GM12878 (cell line): ENCODE measurements around the gene GOLGA2. TPM values are rescaled to one million over a fixed set of nuclear protein-coding genes. Genes with fewer than 3 reads are reported as not detected.

ENCODE experiments used
- ATAC-seq: fragments of 200-7000 bp; cut with Tn5 transposase; 3 replicates; pipeline ENCODE4 v1.9.1; 2020; ENCODE audit warnings: mild to moderate bottlenecking, moderate library complexity
- BruUV-seq: library from RNA; stranded (reverse); fragments of 400-500 nt; replicated peaks from 2 replicates; lab custom pipeline; 2021; lab: Mats Ljungman, UMichigan
- CTCF ChIA-PET: fragments of 300-600 bp; sonication (Branson Sonifier 250); formaldehyde crosslinking; extraction: SDS; loops from one replicate; lab custom pipeline; 2021; ENCODE audit warnings: inconsistent platforms; lab: Yijun Ruan, JAX
- POLR2A ChIA-PET: fragments of 350-600 bp; formaldehyde crosslinking; extraction: SDS; loops from one replicate; lab custom pipeline; 2021; ENCODE audit warnings: inconsistent platforms; lab: Charles Lee
- RAD21 ChIA-PET: fragments of 300-600 bp; sonication (Branson Sonifier 250); formaldehyde crosslinking; loops from one replicate; lab custom pipeline; 2023; ENCODE audit warnings: antibody characterized with exemption; ENCODE audit not compliant: unreplicated experiment; lab: Charles Lee
- SMC1A ChIA-PET: fragments of 300-600 bp; sonication (Branson Sonifier 250); formaldehyde crosslinking; loops from one replicate; lab custom pipeline; 2023; ENCODE audit not compliant: unreplicated experiment, uncharacterized antibody; lab: Charles Lee
- DNase-seq: peaks from one replicate; pipeline ENCODE4 v3.0.0-alpha.2; 2011; ENCODE audit warnings: low read depth, low spot score
- FAIRE-seq: peaks from 3 replicates; lab custom pipeline; 2011; peaks lifted over from hg19 to GRCh38; lab: Jason Lieb, UNC
- H2AFZ ChIP-seq: 2 replicates; pipeline ENCODE4 v1.6.0; 2011; ENCODE audit warnings: low read depth, low read length, control low read depth; ENCODE audit not compliant: control insufficient read depth
- H3K27ac ChIP-seq: 2 replicates; pipeline ENCODE4 v1.5.1; 2011; ENCODE audit warnings: control low read depth; ENCODE audit not compliant: control insufficient read depth, insufficient read depth
- H3K27me3 ChIP-seq, 2 experiments: replicated peaks in 1 of 2; 2 replicates each; pipeline versions ENCODE4 v1.6.0 to v1.6.1; 2011; ENCODE audit warnings: low read length in 1 of 2; ENCODE audit not compliant: control insufficient read depth in 2 of 2, insufficient read depth in 2 of 2
- H3K36me3 ChIP-seq, 2 experiments: 2 replicates each; pipeline ENCODE4 v1.5.1; 2011; ENCODE audit warnings: low read length in 1 of 2; ENCODE audit not compliant: control insufficient read depth in 2 of 2, insufficient read depth in 2 of 2
- H3K4me1 ChIP-seq: 2 replicates; pipeline ENCODE4 v1.6.1; 2011; ENCODE audit warnings: mild to moderate bottlenecking, low read length, moderate library complexity, mixed read lengths; ENCODE audit not compliant: control insufficient read depth, insufficient read depth
- H3K4me2 ChIP-seq: 2 replicates; pipeline ENCODE4 v1.6.0; 2011; ENCODE audit warnings: control low read depth; ENCODE audit not compliant: control insufficient read depth, insufficient read depth
- H3K4me3 ChIP-seq: fragments of 200-600 bp; sonication (generic); 2 replicates; pipeline ENCODE4 v1.5.1; 2016
- H3K79me2 ChIP-seq: 2 replicates; pipeline ENCODE4 v1.6.0; 2011; ENCODE audit warnings: low read length; ENCODE audit not compliant: control insufficient read depth, insufficient read depth
- H3K9ac ChIP-seq: 2 replicates; pipeline ENCODE4 v1.8.0; 2011; ENCODE audit warnings: low read length, control low read depth, mixed read lengths; ENCODE audit not compliant: control insufficient read depth, insufficient read depth
- H3K9me3 ChIP-seq: replicated peaks from 3 replicates; pipeline ENCODE4 v1.5.1; 2011; ENCODE audit warnings: mild to moderate bottlenecking, low read length; ENCODE audit not compliant: control insufficient read depth, insufficient read depth
- H4K20me1 ChIP-seq: 2 replicates; pipeline ENCODE4 v1.6.0; 2011; ENCODE audit not compliant: control insufficient read depth, insufficient read depth
- ATF7 ChIP-seq: fragments of 450-650 bp; IDR thresholded peaks from 2 replicates; pipeline ENCODE4 v1.6.1; 2016; ENCODE audit warnings: low read depth, mild to moderate bottlenecking
- BACH1 ChIP-seq: fragments of 450-650 bp; IDR thresholded peaks from 2 replicates; pipeline ENCODE4 v1.6.1; 2017; ENCODE audit warnings: mild to moderate bottlenecking, borderline replicate concordance
- EP300 ChIP-seq, 2 experiments: fragments of 150-350 bp in 1 of 2; IDR thresholded peaks; 2 replicates each; pipeline ENCODE4 v1.6.1; 2011 to 2012; ENCODE audit warnings: low read depth in 2 of 2, low read length in 2 of 2, borderline replicate concordance in 1 of 2, improper control_type of control experiment in 1 of 2, inconsistent platforms in 1 of 2; ENCODE audit not compliant: control insufficient read depth in 1 of 2
- FOXM1 ChIP-seq: IDR thresholded peaks from 2 replicates; pipeline ENCODE4 v1.6.1; 2012; ENCODE audit warnings: low read depth, mild to moderate bottlenecking, inconsistent platforms, low read length, moderate library complexity
- GATAD2B ChIP-seq: fragments of 450-650 bp; conservative IDR thresholded peaks from 2 replicates; pipeline ENCODE4 v1.6.1; 2017; ENCODE audit warnings: low read depth, mild to moderate bottlenecking, moderate library complexity
- HDAC2 ChIP-seq: fragments of 200-600 bp; sonication (generic); IDR thresholded peaks from 2 replicates; pipeline ENCODE4 v1.6.1; 2017
- MEF2A ChIP-seq: IDR thresholded peaks from 2 replicates; pipeline ENCODE4 v1.6.1; 2011; ENCODE audit warnings: low read depth, mild to moderate bottlenecking, low read length, moderate library complexity; ENCODE audit not compliant: insufficient read depth
- MXI1 ChIP-seq: fragments of 150-350 bp; IDR thresholded peaks from 2 replicates; pipeline ENCODE4 v1.6.1; 2011; ENCODE audit warnings: low read depth, mild to moderate bottlenecking, inconsistent platforms, low read length, improper control_type of control experiment
- MYB ChIP-seq: fragments of 150-350 bp; IDR thresholded peaks from 2 replicates; pipeline ENCODE4 v1.6.1; 2014; ENCODE audit warnings: mild to moderate bottlenecking, low read depth, low read length, borderline replicate concordance
- NBN ChIP-seq: fragments of 450-650 bp; IDR thresholded peaks from 2 replicates; pipeline ENCODE4 v1.6.1; 2016
- PAX5 ChIP-seq: IDR thresholded peaks from 2 replicates; pipeline ENCODE4 v1.6.1; 2011; ENCODE audit warnings: low read depth, low read length, borderline replicate concordance
- ZNF217 ChIP-seq: fragments of 450-650 bp; IDR thresholded peaks from 2 replicates; pipeline ENCODE4 v1.6.1; 2017; ENCODE audit warnings: antibody characterized with exemption, mild to moderate bottlenecking
- WGBS: methylation state at CpG from one replicate; pipeline ENCODE4 v1.1.6; 2016; ENCODE audit warnings: low lambda C conversion rate; ENCODE audit not compliant: insufficient replicate concordance, insufficient coverage; ENCODE audit errors: missing lambda C conversion rate; 5-methylcytosine and 5-hydroxymethylcytosine counted together
- in situ Hi-C: fragments of 300-500 bp; cut with MboI; formaldehyde crosslinking; loops from 9 replicates; pipeline ENCODE4 v1.14.3; 2018; ENCODE audit warnings: mixed read lengths
- intact Hi-C: fragments of 100-400 bp; cut with micrococcal nuclease; formaldehyde crosslinking; loops from one replicate; pipeline ENCODE4 v1.14.2; 2022; ENCODE audit not compliant: unreplicated experiment
- polyA plus RNA-seq, 11 experiments: library from polyadenylated mRNA; depleted of rRNA in 4 of 11; unstranded in 6 of 11; stranded (reverse) in 5 of 11; fragments of >200 nt; fragmentation: Nextera tagmentation in 4 of 11; fragmentation: Illumina TruSeq in 1 of 11; extraction: Ambion mirVana in 4 of 11; extraction: Trizol in 1 of 11; gene quantifications; 1 replicate in 1 of 11; 2 replicates in 10 of 11; pipeline versions ENCODE4 v1.2.1 to v1.2.3, GENCODE V29; 2011 to 2016; ENCODE audit warnings: inconsistent platforms in 2 of 11, missing spikeins in 2 of 11, low read depth in 1 of 11
- total RNA-seq, 4 experiments: library from RNA; depleted of rRNA in 3 of 4; stranded (reverse); fragments of >200 nt in 3 of 4; fragmentation: Illumina TruSeq in 1 of 4; extraction: Trizol in 1 of 4; gene quantifications; 2 replicates each; pipeline versions ENCODE4 v1.2.1 to v1.2.3, GENCODE V29; 2013 to 2021
- TF ChIP-seq, protein P1 (sequence below): IDR thresholded peaks from 2 replicates; pipeline ENCODE4 v1.6.1; 2011; ENCODE audit warnings: borderline replicate concordance, low read depth, mild to moderate bottlenecking, moderate library complexity, low read length; ENCODE audit not compliant: insufficient read depth, poor library complexity, severe bottlenecking
- TF ChIP-seq, protein P2 (sequence below): fragments of 450-650 bp; IDR thresholded peaks from 2 replicates; pipeline ENCODE4 v1.6.1; 2017; ENCODE audit warnings: low read depth, mild to moderate bottlenecking, moderate library complexity

GOLGA2 gene
- total and polyA plus RNA-seq, 10 of the 15 experiments (the other 5 are each of a cell fraction or from before 2014, with no cell fraction given): 5.9 to 32.6 (median 19.7) TPM

DNA sequence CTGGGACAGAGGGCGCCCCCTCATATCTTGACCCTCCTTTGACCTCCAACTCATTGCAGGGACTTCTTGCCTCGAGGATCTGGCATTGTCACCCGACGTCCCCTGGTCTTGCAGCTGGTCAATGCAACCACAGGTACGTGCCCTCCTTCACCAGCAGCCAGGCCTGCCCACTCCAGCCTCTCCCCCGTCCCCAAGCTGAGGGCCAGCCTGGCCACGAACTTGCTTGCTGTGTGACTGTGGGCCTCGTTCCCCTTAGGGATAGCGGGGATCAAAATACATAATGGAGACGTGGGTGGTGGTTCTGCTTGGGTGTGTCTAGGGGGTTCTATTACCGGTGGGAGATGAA, 57.7 kb downstream of the GOLGA2 start (continued):
- TF ChIP-seq EP300 (IDR thresholded peaks at IDR 0.05; ENCODE audit: borderline replicate concordance in 1 of 2, control insufficient read depth in 1 of 2, low read depth in 2 of 2, low read length in 2 of 2) (no peak), FOXM1 (no peak), BACH1 (no peak), ATF7 (no peak), HDAC2 (no peak), NBN (no peak), MXI1 (no peak)
- TF ChIP-seq, protein P1, sequence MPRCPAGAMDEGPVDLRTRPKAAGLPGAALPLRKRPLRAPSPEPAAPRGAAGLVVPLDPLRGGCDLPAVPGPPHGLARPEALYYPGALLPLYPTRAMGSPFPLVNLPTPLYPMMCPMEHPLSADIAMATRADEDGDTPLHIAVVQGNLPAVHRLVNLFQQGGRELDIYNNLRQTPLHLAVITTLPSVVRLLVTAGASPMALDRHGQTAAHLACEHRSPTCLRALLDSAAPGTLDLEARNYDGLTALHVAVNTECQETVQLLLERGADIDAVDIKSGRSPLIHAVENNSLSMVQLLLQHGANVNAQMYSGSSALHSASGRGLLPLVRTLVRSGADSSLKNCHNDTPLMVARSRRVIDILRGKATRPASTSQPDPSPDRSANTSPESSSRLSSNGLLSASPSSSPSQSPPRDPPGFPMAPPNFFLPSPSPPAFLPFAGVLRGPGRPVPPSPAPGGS: no peak

DNA sequence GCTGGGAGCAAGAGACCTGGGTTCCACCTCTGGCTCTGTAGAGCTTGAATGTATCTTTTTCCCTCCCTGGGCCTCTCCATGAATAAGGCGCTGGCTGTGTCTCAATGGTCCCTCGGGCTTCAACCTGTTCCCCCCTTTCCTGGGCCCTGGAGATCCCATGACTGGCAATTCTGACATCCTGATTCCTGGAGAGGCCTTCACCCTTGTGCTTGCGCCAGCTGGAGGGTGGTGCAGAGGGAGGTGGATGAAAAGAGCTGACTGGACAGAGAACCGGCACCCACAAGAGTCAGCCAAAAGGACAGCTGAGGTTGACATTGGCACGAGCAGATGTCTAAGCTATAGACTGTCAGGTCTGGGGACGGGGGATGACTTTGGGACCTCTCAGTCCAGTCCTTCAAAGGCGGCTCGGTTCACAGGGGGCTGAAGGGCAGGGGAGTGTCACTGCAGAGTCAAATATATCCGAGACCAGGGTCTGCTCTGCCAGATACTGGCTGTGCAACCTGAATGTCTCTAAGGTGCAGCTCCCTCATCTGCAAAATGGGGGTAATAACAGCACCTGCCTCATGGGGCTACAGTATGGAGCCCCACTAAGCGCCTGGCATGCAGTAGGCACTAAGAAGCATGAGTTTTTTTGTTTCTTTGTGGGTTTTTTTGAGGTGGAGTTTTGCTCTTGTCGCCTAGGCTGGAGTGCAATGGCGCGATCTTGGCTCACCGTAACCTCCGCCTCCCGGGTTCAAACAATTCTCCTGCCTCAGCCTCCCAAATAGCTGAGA, 58.8 kb downstream of the GOLGA2 start:
- Histone ChIP-seq H3K9ac (no peak overlapping the region), H3K9me3 (no peaks in the 10 kb centered on the region), H3K36me3 (no peaks in the 10 kb centered on the region), H3K79me2 (no peaks in the 10 kb centered on the region), H3K4me3 (no peak overlapping the region), H3K27me3 (no peaks in the 10 kb centered on the region), H2AFZ (no peak overlapping the region), H3K4me1 (peaks cover 5% of the 10 kb centered on the region; the same call in 1 of the 2 replicates), H3K4me2 (no peak overlapping the region), H3K27ac (no peak overlapping the region), H4K20me1 (no peaks in the 10 kb centered on the region)
- ChIA-PET RAD21 (no interaction called here), POLR2A (interaction anchor here (0.6 to 1.3 kb wide), 2 partner anchors 45 to 655 kb away, joined by 4 to 5 read pairs; no protein-coding TSS in a partner anchor), CTCF (interaction anchor here (0.9 kb wide), 1 partner anchor 26 kb away, joined by 3 read pairs; the partner anchor contains the start of gene CIZ1), SMC1A (no interaction called here)
- intact Hi-C loops: no loop called here
- FAIRE-seq (no peak), ATAC-seq (no peak), DNase-seq (no peak)
- in situ Hi-C loops: no loop called here
- no peak for TF ChIP-seq ZNF217
- no peak for TF ChIP-seq GATAD2B
- no peak for TF ChIP-seq MEF2A
- TF ChIP-seq PAX5: no peak
- TF ChIP-seq, protein P2, sequence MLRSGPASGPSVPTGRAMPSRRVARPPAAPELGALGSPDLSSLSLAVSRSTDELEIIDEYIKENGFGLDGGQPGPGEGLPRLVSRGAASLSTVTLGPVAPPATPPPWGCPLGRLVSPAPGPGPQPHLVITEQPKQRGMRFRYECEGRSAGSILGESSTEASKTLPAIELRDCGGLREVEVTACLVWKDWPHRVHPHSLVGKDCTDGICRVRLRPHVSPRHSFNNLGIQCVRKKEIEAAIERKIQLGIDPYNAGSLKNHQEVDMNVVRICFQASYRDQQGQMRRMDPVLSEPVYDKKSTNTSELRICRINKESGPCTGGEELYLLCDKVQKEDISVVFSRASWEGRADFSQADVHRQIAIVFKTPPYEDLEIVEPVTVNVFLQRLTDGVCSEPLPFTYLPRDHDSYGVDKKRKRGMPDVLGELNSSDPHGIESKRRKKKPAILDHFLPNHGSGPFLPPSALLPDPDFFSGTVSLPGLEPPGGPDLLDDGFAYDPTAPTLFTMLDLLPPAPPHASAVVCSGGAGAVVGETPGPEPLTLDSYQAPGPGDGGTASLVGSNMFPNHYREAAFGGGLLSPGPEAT: no peak
- TF ChIP-seq MYB: no peak
- 64% methylated on average over 16 of the region's 16 CpGs for WGBS
- no TSS peak for BruUV-seq
